GM23338 (cell line): ENCODE measurements around the gene ANP32E. TPM values are rescaled to one million over a fixed set of nuclear protein-coding genes. Genes with fewer than 3 reads are reported as not detected.
A peak's percentile ranks its signal among the peaks of the same experiment; 100 is the strongest.

ENCODE experiments used
- ATAC-seq: fragments of 200-7000 bp; cut with Tn5 transposase; 3 replicates; pipeline ENCODE4 v1.9.1; 2020
- DNase-seq: peaks from one replicate; pipeline ENCODE4 v3.0.0-alpha.2; 2015; ENCODE audit warnings: low spot score
- H2AFZ ChIP-seq: fragments of 200-600 bp; sonication (generic); 2 replicates; pipeline ENCODE4 v1.8.0; 2016; ENCODE audit warnings: antibody characterized with exemption, mild to moderate bottlenecking, moderate library complexity
- H3F3A ChIP-seq: fragments of 200-600 bp; sonication (generic); replicated peaks from 2 replicates; pipeline ENCODE4 v1.8.0; 2017; ENCODE audit warnings: antibody characterized with exemption, mixed run types, low read depth
- H3K27ac ChIP-seq: fragments of 200-600 bp; sonication (generic); 2 replicates; pipeline ENCODE4 v1.6.1; 2016; ENCODE audit warnings: low read depth
- H3K27me3 ChIP-seq: fragments of 200-600 bp; sonication (generic); 2 replicates; pipeline ENCODE4 v1.8.0; 2016; ENCODE audit warnings: mild to moderate bottlenecking, mixed run types, moderate library complexity; ENCODE audit not compliant: insufficient read depth
- H3K36me3 ChIP-seq: fragments of 200-600 bp; sonication (generic); 2 replicates; pipeline ENCODE4 v1.8.0; 2016; ENCODE audit warnings: mild to moderate bottlenecking; ENCODE audit not compliant: insufficient read depth
- H3K4me1 ChIP-seq: fragments of 200-600 bp; sonication (generic); 2 replicates; pipeline ENCODE4 v1.8.0; 2016; ENCODE audit warnings: mild to moderate bottlenecking, moderate library complexity; ENCODE audit not compliant: insufficient read depth
- H3K4me2 ChIP-seq: fragments of 200-600 bp; sonication (generic); 2 replicates; pipeline ENCODE4 v1.7.1; 2017; ENCODE audit warnings: mixed run types
- H3K4me3 ChIP-seq: fragments of 200-600 bp; sonication (generic); 2 replicates; pipeline ENCODE4 v1.6.1; 2016; ENCODE audit warnings: mixed run types
- H3K79me2 ChIP-seq: fragments of 200-600 bp; sonication (generic); replicated peaks from 2 replicates; pipeline ENCODE4 v1.8.0; 2017; ENCODE audit warnings: mild to moderate bottlenecking; ENCODE audit not compliant: insufficient read depth
- H3K9me2 ChIP-seq: fragments of 200-600 bp; sonication (generic); 2 replicates; pipeline ENCODE4 v1.8.0; 2017; ENCODE audit not compliant: insufficient read depth
- H4K20me1 ChIP-seq: fragments of 200-600 bp; sonication (generic); replicated peaks from 2 replicates; pipeline ENCODE4 v1.8.0; 2017; ENCODE audit warnings: mild to moderate bottlenecking; ENCODE audit not compliant: insufficient read depth
- H3K27ac Mint-ChIP-seq: 2 replicates; pipeline ENCODE4 v1.8.0; 2020; ENCODE audit warnings: inconsistent platforms, mild to moderate bottlenecking, moderate library complexity, mixed read lengths
- H3K27me3 Mint-ChIP-seq: 3 replicates; pipeline ENCODE4 v1.8.0; 2022; ENCODE audit warnings: low read depth, mild to moderate bottlenecking, moderate library complexity, mixed read lengths, inconsistent platforms; ENCODE audit not compliant: insufficient read depth, poor library complexity
- H3K36me3 Mint-ChIP-seq: 3 replicates; pipeline ENCODE4 v1.8.0; 2021; ENCODE audit warnings: low read depth, mild to moderate bottlenecking, inconsistent platforms, moderate library complexity, mixed read lengths
- H3K4me1 Mint-ChIP-seq: 3 replicates; pipeline ENCODE4 v1.8.0; 2020; ENCODE audit warnings: mild to moderate bottlenecking, inconsistent platforms, mixed read lengths
- H3K4me3 Mint-ChIP-seq: 3 replicates; pipeline ENCODE4 v1.8.0; 2021; ENCODE audit warnings: moderate library complexity, mild to moderate bottlenecking, inconsistent platforms, mixed read lengths
- H3K9me3 Mint-ChIP-seq: 3 replicates; pipeline ENCODE4 v1.8.0; 2020; ENCODE audit warnings: moderate library complexity, mild to moderate bottlenecking, inconsistent platforms, mixed read lengths
- CREB1 ChIP-seq: fragments of 250-450 bp; sonication (Bioruptor Pico); IDR thresholded peaks from 2 replicates; pipeline ENCODE4 v1.5.0; 2020; ENCODE audit warnings: low read depth, mild to moderate bottlenecking, moderate library complexity
- CTCF ChIP-seq, 2 experiments: fragments of 200-600 bp in 1 of 2; sonication (generic) in 1 of 2; conservative IDR thresholded peaks; 2 replicates each; pipeline versions ENCODE4 v1.5.1 to v1.6.1; 2016 to 2017; ENCODE audit warnings: antibody characterized with exemption in 2 of 2, low read depth in 2 of 2, mild to moderate bottlenecking in 2 of 2, moderate library complexity in 1 of 2
- ETS1 ChIP-seq: IDR thresholded peaks from 2 replicates; pipeline ENCODE4 v1.6.1; 2016; ENCODE audit warnings: antibody characterized with exemption
- EZH2 ChIP-seq: fragments of 200-600 bp; sonication (generic); IDR thresholded peaks from one replicate; pipeline ENCODE4 v1.8.0; 2017; ENCODE audit warnings: antibody characterized with exemption, mild to moderate bottlenecking, low read depth; ENCODE audit not compliant: unreplicated experiment
- EZH2phosphoT487 ChIP-seq: fragments of 200-600 bp; sonication (generic); IDR thresholded peaks from one replicate; pipeline ENCODE4 v1.8.1; 2018; ENCODE audit warnings: antibody characterized with exemption; ENCODE audit not compliant: unreplicated experiment
- JUNB ChIP-seq: IDR thresholded peaks from one replicate; pipeline ENCODE4 v1.6.1; 2016; ENCODE audit warnings: antibody characterized with exemption; ENCODE audit not compliant: unreplicated experiment
- NANOG ChIP-seq: IDR thresholded peaks from 2 replicates; pipeline ENCODE4 v1.6.1; 2016; ENCODE audit warnings: antibody characterized with exemption, borderline replicate concordance
- POLR2AphosphoS5 ChIP-seq: IDR thresholded peaks from 2 replicates; pipeline ENCODE4 v1.6.1; 2016; ENCODE audit warnings: antibody characterized with exemption, low read depth
- STAT1 ChIP-seq: IDR thresholded peaks from one replicate; pipeline ENCODE4 v1.6.1; 2016; ENCODE audit warnings: antibody characterized with exemption; ENCODE audit not compliant: unreplicated experiment
- ZNF114 ChIP-seq: fragments of 250-450 bp; sonication (Bioruptor Pico); IDR thresholded peaks from 2 replicates; pipeline ENCODE4 v1.5.0; 2020; ENCODE audit warnings: mild to moderate bottlenecking, moderate library complexity
- ZNF331 ChIP-seq: fragments of 250-450 bp; sonication (Bioruptor Pico); IDR thresholded peaks from 2 replicates; pipeline ENCODE4 v1.5.0; 2020; ENCODE audit warnings: low read depth, mild to moderate bottlenecking, moderate library complexity
- polyA plus RNA-seq: library from polyadenylated mRNA; unstranded; fragments of >200 nt; fragmentation: Nextera tagmentation; extraction: Ambion mirVana; gene quantifications from 2 replicates; pipeline ENCODE4 v1.2.1, GENCODE V29; 2016
- total RNA-seq: library from RNA; depleted of rRNA; stranded (reverse); fragments of >200 nt; shearing (Covaris generic); gene quantifications from 2 replicates; pipeline ENCODE4 v1.2.3, GENCODE V29; 2014
- TF ChIP-seq, protein P1 (sequence below): IDR thresholded peaks from one replicate; pipeline ENCODE4 v1.6.1; 2018; ENCODE audit warnings: antibody characterized with exemption; ENCODE audit not compliant: unreplicated experiment
- TF ChIP-seq, protein P2 (sequence below): fragments of 250-450 bp; sonication (Bioruptor Pico); IDR thresholded peaks from 2 replicates; pipeline ENCODE4 v1.5.0; 2020; ENCODE audit warnings: mild to moderate bottlenecking, moderate library complexity

Gene ANP32E
- total and polyA plus RNA-seq, 2 experiments from 2014 or later: 88.6 to 257 TPM

GRCh38 chr1:150196417-150196816, 39.5 kb downstream of the ANP32E start:
- H3K36me3 ChIP-seq: no peaks in the 10 kb centered on the region
- H4K20me1 ChIP-seq: no peaks in the 10 kb centered on the region
- H3K9me3 Mint-ChIP-seq: peaks cover 9% of the 10 kb centered on the region
- DNase-seq: peak; percentile 39
- no peaks in the 10 kb centered on the region; the same call in 1 of the 2 replicates for H3K4me1 ChIP-seq
- H3F3A ChIP-seq: no peaks in the 10 kb centered on the region
- H3K4me1 Mint-ChIP-seq: peaks cover 12% of the 10 kb centered on the region
- H3K36me3 Mint-ChIP-seq: peaks cover 8% of the 10 kb centered on the region; the same call in 1 of the 3 replicates
- H3K4me3 Mint-ChIP-seq: no peak overlapping the region
- no peaks in the 10 kb centered on the region for H3K79me2 ChIP-seq
- TF ChIP-seq, protein P1, sequence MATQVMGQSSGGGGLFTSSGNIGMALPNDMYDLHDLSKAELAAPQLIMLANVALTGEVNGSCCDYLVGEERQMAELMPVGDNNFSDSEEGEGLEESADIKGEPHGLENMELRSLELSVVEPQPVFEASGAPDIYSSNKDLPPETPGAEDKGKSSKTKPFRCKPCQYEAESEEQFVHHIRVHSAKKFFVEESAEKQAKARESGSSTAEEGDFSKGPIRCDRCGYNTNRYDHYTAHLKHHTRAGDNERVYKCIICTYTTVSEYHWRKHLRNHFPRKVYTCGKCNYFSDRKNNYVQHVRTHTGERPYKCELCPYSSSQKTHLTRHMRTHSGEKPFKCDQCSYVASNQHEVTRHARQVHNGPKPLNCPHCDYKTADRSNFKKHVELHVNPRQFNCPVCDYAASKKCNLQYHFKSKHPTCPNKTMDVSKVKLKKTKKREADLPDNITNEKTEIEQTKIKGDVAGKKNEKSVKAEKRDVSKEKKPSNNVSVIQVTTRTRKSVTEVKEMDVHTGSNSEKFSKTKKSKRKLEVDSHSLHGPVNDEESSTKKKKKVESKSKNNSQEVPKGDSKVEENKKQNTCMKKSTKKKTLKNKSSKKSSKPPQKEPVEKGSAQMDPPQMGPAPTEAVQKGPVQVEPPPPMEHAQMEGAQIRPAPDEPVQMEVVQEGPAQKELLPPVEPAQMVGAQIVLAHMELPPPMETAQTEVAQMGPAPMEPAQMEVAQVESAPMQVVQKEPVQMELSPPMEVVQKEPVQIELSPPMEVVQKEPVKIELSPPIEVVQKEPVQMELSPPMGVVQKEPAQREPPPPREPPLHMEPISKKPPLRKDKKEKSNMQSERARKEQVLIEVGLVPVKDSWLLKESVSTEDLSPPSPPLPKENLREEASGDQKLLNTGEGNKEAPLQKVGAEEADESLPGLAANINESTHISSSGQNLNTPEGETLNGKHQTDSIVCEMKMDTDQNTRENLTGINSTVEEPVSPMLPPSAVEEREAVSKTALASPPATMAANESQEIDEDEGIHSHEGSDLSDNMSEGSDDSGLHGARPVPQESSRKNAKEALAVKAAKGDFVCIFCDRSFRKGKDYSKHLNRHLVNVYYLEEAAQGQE: no peak
- TF ChIP-seq CREB1 (no peak), EZH2 (no peak), ZNF331 (CRISPR knock-in tag) (no peak), ZNF114 (CRISPR knock-in tag) (no peak), JUNB (no peak), ETS1 (no peak), NANOG (no peak), POLR2AphosphoS5 (no peak), CTCF (conservative IDR thresholded peaks at IDR 0.05; ENCODE audit: low read depth in 2 of 2) (no peak), EZH2phosphoT487 (no peak), STAT1 (no peak)
- TF ChIP-seq, protein P2, sequence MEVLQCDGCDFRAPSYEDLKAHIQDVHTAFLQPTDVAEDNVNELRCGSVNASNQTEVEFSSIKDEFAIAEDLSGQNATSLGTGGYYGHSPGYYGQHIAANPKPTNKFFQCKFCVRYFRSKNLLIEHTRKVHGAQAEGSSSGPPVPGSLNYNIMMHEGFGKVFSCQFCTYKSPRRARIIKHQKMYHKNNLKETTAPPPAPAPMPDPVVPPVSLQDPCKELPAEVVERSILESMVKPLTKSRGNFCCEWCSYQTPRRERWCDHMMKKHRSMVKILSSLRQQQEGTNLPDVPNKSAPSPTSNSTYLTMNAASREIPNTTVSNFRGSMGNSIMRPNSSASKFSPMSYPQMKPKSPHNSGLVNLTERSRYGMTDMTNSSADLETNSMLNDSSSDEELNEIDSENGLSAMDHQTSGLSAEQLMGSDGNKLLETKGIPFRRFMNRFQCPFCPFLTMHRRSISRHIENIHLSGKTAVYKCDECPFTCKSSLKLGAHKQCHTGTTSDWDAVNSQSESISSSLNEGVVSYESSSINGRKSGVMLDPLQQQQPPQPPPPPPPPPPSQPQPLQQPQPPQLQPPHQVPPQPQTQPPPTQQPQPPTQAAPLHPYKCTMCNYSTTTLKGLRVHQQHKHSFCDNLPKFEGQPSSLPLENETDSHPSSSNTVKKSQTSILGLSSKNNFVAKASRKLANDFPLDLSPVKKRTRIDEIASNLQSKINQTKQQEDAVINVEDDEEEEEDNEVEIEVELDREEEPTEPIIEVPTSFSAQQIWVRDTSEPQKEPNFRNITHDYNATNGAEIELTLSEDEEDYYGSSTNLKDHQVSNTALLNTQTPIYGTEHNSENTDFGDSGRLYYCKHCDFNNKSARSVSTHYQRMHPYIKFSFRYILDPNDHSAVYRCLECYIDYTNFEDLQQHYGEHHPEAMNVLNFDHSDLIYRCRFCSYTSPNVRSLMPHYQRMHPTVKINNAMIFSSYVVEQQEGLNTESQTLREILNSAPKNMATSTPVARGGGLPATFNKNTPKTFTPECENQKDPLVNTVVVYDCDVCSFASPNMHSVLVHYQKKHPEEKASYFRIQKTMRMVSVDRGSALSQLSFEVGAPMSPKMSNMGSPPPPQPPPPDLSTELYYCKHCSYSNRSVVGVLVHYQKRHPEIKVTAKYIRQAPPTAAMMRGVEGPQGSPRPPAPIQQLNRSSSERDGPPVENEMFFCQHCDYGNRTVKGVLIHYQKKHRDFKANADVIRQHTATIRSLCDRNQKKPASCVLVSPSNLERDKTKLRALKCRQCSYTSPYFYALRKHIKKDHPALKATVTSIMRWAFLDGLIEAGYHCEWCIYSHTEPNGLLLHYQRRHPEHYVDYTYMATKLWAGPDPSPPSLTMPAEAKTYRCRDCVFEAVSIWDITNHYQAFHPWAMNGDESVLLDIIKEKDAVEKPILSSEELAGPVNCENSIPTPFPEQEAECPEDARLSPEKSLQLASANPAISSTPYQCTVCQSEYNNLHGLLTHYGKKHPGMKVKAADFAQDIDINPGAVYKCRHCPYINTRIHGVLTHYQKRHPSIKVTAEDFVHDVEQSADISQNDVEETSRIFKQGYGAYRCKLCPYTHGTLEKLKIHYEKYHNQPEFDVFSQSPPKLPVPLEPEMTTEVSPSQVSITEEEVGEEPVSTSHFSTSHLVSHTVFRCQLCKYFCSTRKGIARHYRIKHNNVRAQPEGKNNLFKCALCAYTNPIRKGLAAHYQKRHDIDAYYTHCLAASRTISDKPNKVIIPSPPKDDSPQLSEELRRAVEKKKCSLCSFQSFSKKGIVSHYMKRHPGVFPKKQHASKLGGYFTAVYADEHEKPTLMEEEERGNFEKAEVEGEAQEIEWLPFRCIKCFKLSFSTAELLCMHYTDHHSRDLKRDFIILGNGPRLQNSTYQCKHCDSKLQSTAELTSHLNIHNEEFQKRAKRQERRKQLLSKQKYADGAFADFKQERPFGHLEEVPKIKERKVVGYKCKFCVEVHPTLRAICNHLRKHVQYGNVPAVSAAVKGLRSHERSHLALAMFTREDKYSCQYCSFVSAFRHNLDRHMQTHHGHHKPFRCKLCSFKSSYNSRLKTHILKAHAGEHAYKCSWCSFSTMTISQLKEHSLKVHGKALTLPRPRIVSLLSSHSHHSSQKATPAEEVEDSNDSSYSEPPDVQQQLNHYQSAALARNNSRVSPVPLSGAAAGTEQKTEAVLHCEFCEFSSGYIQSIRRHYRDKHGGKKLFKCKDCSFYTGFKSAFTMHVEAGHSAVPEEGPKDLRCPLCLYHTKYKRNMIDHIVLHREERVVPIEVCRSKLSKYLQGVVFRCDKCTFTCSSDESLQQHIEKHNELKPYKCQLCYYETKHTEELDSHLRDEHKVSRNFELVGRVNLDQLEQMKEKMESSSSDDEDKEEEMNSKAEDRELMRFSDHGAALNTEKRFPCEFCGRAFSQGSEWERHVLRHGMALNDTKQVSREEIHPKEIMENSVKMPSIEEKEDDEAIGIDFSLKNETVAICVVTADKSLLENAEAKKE (CRISPR knock-in tag): no peak
- H3K27me3 ChIP-seq: no peaks in the 10 kb centered on the region
- H3K4me2 ChIP-seq: no peak overlapping the region
- peaks cover 1% of the 10 kb centered on the region for H3K27me3 Mint-ChIP-seq
- peak overlapping the region; percentile 63; the same call in 1 of the 2 replicates for H2AFZ ChIP-seq
- H3K9me2 ChIP-seq: no peaks in the 10 kb centered on the region
- no peak overlapping the region; the same call in 1 of the 2 replicates for H3K27ac Mint-ChIP-seq
- no peak overlapping the region for H3K4me3 ChIP-seq
- H3K27ac ChIP-seq: peak overlapping the region; percentile 47; the same call in 1 of the 2 replicates
- peak; percentile 27; the same call in 2 of the 3 replicates for ATAC-seq
